Muscle of arm (tissue), 12 donors: ENCODE measurements around the gene HUWE1. TPM values are rescaled to one million over a fixed set of nuclear protein-coding genes. Genes with fewer than 3 reads are reported as not detected.

Experiments
- DNase-seq: peaks from one replicate; pipeline ENCODE4 v3.0.0-alpha.2; 2013
- polyA plus RNA-seq, 12 donors: library from polyadenylated mRNA; unstranded; fragments of 120-200 nt; gene quantifications; one replicate each; pipeline ENCODE4 v1.2.1, GENCODE V29; 2013; ENCODE audit not compliant: insufficient read length in 12 of 12

HUWE1 gene
- polyA plus RNA-seq, 12 donors = 72.2 to 314 (median 85.4) TPM

DNA sequence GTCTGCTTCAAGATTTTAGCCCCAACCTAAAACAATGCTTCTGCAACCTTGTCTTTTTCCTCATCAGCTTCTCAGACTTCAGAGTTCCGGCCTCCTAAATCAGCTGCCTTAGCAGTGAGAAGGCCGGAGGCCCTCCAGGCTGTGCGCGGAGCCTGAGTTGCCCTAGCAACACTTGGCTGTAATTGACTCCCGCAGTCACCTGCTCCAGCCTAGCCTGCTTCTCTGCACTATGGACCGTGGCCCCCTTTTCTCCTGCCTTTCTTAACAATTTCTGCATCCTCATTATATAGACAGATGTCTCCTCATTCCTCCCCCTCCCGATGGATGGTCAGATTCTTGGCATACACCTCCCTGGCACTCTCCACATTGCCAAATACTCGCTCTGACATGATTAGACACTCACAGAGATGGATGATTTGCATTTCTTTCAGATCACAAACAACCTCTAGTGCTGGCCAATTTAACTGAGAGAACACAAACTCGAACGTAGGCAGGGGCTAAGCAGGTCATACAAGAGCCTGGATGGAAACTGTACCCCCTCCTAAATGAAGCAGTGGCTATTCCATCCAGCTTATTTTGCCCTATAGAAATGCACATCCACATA is 9.5 kb upstream of the HUWE1 start:
- no peak for DNase-seq

DNA sequence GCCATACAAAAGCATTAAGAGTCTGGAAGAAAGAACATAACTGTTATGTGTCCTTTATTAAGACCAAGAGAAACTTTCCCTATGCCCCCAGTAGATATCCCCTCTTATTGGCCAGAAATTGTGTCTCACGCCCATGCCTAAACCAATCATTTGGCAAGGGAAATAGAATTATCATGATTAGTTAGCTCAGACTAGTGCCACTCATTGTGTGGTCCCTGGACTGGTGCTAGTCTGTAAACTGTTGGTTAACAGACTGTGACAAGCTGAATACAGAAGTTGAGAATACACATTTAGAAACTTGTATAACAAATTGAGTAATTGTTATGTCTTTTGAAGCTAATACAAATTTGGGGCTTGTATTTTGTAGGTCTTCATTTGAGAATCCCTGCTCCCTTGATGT is 8.1 kb upstream of the HUWE1 start:
- no peak for DNase-seq

DNA sequence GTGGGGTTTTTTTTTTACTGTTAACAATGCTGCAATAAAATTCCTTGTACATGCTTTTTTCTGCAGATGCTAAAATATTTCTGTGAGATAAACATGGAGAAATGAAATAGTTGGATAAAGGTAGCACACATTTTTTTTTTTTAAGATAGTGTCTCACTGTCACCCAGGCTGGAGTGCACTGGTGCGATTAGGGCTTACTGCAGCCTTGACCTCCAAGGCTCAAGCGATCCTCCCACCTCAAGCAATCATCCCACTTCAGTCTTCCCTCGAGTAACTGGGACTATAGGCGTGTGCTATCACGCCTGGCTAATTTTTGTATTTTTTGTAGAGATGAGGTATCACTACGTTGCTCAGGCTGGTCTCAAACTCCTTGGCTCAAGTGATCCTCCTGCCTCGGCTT is 1.8 kb upstream of the HUWE1 start:
- no peak for DNase-seq

DNA sequence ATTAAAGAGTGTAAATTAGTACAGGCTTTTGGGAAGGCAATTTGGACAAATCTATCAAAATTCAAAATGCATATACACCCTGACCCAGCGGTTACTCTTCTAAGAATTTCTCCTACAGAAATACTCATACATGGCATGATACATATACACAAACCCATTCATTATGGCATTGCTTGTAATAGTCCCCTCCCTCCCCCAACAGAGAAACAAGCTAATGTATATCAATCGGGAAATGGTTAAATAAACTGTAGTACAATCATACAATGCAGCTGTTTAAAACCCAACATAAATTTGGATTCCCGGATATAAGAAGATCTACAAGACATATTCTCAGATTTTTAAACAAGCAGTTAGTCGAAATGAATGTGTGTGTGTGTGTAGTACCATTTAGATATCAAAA is 808 bp downstream of the HUWE1 start:
- no peak for DNase-seq

DNA sequence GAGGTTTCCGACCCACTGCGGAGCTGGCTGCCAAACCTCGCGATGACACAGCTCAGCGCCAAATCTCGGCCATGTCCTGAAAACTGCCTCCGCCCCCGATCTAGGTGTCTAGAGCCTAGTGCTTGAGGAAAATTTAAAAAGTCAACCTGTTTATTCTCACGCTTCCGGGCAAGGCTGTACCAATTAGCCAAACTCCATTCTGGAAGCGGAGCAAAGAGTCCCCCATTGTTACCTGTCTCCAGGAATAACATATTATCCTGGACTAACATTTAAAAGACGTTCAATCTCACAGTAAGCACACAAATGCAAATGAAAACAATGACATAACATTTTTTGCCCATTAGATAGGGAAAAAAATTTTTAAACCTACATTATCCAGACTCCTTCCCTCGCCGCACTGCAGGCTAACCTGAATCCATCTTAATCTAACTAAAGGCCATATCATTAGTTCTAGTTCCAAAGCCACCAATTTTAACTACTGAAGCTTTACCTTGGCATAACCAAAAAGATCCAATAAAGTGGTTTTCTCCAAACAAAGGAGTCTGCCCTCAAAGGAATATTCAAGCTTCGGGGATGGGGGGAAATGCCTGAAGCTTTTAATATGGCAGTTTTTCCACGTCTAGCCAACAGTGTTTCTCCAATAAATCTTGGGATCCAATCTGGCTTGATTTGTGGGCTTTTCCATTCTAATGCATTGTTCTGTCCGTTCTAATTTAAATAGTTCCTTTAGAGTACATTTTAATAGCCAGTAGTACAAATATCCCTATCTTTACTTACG is 1.9 kb downstream of the HUWE1 start:
- no peak for DNase-seq

DNA sequence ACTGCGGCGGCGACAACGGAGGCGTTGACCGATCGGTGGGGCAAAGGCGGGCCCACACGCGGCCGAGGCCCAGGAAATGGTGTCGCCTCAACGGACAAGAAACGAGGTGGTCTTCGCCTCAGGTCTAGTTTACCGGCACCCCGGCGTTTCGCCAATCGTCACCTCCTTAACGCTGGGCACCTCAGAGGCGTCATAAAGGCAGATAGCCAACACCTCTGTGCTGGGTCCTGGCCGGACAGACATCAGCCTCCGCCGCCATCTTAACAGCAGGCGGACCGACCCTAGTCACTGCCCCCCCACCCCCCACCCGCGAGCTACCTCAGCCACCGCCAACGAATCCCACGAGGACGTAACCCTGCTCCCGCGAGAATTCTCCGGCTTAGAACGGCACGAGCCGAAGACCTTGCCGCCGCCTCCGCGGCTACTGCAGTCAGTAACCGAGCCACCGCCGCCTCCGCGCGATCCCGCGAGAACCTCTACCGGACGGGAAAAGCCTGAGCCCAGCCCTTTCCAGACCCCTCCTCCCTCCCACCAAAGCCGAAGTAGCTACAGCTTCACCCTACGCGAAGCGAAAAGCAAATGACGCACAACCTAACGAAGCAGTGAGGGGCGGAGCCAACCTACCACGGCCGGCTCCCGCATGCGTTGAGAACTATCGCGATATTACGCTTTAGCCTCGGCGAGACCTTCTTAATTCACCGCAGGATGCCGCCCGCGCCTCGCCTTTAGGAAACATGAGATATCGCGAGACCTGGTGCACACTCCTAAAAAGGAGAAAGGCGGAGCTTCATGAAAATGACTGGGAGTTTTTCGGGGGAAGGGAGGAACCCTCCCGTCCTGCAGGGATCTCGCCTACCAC is 2.7 kb downstream of the HUWE1 start:
- peak; percentile 96 for DNase-seq

DNA sequence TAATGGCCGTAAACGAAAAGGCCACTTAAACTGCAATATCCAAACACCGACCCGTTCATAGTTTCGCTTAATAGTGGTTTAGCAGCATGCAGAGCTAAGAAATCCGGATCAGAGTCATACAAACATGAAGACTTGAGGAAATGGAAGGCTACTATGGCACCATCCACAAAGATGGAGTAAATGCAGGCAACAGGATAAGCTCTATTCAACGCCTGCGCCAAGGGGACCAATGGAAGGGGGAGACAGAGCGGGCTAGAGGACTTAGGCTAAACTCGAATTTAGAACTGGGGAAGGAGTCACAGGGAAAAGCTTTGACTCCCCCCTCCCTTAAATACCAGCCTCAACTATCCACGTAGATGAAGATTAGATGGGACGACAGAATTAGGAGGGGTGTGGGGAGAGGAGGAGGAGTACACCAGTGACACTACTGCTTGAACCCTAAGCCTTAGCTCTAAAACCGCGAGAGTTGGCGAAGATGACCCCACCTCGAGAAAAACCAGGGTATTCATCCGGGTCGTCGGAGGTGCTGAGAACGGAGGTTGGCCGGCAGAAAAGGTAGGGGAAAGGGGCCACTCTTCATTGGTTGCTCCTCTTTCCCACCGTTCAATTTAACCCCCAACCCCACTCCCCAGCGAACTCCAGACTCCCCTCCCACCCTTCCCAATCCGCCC is 3.5 kb downstream of the HUWE1 start:
- DNase-seq = peak; percentile 43

DNA sequence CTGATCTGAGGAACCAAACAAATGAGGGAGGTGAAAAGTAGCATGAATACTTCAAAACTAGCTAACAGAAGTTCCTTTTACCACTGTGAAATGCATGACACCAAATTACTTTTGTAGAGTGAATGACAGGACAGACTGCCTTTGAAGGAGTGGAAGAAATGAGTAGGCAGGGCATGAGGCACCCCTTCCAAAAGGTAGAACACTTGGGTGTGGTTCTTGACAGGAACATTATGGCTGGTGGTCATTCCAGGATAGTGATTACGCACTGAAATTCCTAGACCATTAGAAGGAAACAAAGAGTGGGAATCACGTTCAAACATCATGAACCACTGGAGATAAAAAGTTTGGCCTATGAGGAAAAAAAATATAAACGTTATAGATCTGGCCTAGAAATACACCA is 4.9 kb downstream of the HUWE1 start:
- DNase-seq = no peak

DNA sequence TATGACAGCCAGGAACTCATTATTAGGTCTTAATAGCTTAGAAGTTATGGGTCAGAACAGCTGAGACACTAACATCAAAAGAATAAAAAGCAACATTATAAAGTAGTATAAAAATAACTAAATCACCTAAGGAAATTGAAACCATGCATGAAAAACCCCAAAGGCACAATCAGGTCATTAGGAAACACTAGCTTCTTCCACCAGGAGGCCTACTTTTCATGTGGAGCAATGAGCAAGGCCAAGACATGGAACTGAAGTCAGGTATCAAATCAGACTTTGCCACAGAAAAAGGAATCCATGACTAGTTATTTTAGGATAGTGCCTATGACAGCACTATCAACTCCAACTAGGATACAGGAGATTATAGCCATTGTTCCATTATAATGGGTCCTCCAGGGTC is 7.9 kb downstream of the HUWE1 start:
- DNase-seq = no peak

DNA sequence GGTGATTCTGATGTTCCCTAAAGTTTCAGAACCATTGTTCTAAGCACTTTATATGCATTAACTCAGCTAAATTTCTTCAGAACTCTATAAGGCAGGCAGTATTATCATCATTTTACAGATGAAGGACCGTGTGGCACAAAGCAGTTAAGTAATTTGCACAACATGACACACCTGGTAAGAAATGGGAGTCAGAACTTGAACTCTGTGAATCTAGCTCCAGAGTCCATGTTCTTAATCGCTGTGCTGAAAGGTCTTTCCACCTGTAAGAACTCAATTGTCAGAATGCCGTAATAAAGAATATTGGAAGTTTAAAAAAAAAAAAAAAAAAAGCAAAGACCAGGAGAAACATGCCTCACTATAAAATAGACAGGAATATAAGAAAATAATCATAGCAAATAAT is 9.2 kb downstream of the HUWE1 start:
- DNase-seq = no peak

DNA sequence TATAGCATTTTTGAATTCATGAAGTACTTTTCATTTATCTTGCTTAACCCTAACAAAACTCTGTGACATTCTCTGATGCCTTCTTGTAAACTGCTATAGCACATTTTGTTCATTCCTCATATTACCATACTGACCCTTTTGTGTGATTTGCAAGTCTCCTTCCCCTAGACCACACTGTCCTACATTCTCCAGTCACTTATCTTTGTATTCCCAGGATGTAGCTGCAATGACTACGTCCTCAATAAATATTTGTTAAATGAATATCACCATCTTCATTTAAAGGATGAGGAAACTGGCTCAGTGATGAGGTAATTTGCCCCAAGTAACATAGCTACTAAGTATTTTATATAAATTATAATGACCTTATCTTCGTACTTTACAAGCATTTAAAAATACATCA is 11.9 kb downstream of the HUWE1 start:
- DNase-seq = no peak

DNA sequence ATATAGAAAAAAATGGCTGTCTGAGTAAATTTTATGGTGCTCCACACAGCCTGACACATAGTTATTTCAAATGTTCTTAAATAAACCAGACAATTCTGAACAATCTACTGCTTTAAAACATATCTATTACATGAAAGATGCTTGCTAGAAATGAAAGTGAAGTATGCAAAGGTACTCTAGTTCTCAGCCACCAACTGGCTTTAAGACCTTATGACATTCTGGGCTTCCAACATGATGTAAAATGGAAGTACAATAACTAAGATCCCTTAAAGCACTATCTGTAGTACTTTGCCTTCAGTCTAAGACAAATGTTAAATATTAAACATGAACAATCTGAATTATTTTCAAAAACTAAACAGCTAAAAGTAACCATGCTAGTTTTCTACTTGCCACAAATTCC is 17.3 kb downstream of the HUWE1 start:
- no peak for DNase-seq

DNA sequence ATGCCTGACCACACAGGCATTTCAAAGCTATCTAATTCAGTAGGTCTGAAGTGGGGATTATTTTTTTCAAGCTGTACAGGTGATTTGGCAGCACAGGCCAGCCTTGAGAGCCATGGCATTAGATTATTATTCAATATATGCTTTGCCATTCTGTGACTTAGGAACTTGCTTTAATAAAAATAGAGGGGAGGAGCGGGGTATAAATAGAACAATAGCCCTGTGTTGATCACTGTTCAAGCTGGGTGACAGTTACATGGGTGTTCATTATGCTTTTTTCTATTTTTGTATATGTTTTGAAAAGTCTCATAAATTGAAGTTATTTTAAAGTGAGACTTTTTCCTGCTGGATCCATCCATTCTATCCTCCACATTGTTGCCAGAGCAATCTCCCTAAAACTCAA is 20.3 kb downstream of the HUWE1 start:
- DNase-seq = no peak

DNA sequence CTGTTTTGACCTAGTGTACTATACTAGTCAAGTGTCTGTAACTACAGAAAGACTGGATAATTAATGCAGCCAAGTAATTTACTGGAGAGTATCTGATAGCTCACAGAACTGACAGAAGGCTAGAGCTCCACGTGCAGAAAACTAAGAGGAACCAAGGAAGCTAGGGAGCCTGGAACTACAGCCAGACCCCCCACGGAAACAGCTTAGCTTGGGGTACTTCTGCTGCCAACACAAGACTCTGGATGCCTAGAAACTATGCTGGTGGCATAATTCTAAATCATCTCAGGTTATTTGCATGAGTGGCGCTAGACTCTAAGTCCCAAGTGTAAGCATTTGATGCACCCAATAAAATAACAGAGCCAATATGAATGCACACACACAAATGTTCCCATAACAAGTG is 26.5 kb downstream of the HUWE1 start:
- DNase-seq = no peak

DNA sequence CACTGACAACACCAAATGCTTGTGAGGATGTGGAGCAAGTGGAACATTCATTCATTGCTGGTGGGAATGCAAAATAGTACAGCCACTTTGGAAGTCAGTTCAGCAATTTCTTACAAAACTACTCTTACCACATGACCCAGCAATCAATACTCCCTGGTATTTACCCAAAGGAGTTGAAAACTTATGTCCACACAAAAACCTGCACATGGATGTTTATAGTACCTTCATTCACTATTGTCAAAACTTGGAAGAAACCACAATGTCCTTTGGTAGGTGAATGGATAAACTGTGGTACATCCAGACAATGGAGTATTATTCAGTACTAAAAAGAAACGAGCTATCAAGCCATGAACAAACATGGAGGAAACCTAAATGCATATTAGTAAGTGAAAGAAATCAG is 27.5 kb downstream of the HUWE1 start:
- no peak for DNase-seq

DNA sequence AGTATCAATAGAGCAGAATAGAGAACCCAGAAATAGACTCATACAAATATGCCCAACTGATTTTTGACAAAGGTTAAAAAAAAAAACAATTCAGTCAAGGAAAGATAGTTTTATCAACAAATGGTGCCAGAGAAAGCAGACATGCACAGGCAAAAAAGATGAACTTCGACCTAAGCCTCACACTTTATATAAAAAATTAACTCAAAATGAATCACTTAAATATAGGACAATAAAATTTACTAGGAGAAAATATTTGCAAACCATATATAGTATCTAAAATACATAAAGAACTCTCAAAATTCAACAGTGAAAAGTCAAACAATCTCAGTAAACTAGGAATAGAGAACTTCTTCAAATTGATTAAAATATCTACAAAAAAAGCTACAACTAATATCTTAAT is 29.7 kb downstream of the HUWE1 start:
- DNase-seq = no peak

DNA sequence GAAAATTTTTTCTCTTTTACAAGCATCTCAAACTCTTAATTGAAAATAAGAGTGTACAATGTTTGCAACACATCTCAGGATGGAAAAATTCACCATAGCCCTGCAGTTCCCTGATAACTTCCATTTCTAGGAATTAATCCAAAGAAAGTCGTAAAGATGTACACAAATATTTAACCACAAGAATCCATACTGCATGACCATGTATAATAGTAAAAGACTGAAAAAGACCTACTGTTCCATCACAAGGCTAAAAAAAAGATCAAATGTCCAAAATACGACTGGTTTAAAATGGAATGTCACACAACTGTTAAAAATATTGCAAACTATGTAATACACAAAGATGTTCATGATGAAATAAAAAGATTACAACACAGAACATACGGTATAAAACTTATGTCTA is 32.1 kb downstream of the HUWE1 start:
- no peak for DNase-seq

DNA sequence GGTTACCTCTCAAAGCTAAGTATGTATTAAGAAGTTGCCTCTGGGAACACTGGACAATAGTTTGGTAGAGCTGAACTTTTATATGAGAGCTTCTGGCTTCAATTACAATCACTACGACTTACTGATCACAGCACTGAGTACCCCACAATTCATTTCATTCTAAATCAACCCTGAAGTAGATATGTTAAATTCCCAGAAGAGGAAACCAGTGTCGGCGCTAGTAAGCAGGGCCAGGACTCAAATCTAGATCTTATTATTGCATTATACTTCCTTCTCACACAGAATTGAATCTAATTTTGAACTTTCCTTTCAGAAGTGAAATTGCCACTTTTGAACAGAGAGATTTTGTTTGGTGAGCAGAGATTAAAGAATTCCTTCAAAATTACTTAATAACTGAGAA is 41.8 kb downstream of the HUWE1 start:
- DNase-seq = no peak

DNA sequence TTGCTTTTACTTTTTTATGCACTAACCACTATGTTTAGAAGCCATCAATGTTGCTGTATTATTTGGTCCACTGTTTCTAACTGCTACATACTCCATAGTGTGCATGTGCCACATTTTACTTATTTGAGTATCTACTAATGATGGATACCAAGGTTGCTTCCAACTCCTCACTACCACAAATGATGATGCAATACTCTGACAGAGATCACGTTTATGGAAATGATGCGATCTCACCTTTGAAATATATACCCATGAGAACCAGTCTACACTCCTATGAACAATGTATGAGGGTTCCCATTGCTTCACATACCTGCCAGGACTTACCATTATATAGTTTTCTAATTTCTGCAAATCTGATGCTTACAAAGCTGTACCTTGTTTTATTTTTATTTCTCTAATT is 44.2 kb downstream of the HUWE1 start:
- DNase-seq = no peak

DNA sequence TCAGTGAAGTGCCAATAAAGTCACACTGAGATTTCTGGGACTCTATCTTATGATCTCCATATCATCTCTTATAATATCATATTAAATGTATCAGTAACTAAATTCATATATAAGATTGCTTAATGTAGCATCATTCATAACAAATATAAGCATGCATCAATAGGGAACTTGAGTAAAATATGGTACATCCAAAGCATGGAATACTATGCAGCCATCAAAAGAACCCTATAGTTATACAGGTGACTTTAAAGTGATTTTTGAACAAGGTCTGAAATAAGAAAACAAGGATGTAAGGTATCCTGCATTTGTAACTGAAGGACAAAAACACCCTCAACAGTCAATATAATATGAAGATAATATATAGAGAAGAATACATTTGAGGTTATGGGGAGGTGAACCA is 47.3 kb downstream of the HUWE1 start:
- DNase-seq = no peak

DNA sequence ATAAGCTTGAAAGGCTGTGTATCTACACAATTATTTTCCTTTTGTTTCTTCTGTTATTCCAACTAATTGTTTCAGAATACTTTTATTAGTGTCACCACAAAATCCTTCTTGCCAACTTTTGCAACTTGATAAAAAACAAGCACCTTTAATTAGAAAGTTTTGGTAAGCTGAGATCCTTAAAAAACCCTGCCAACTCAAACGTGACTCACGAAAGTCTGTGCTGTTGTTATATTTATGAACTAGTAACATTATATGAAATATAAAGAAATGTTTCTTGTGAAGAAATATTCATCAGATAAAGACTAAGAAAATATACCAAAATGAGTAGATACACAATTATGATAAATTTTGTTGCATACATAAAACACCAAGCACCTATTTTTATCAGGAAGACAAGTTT is 49.0 kb downstream of the HUWE1 start:
- DNase-seq = no peak

DNA sequence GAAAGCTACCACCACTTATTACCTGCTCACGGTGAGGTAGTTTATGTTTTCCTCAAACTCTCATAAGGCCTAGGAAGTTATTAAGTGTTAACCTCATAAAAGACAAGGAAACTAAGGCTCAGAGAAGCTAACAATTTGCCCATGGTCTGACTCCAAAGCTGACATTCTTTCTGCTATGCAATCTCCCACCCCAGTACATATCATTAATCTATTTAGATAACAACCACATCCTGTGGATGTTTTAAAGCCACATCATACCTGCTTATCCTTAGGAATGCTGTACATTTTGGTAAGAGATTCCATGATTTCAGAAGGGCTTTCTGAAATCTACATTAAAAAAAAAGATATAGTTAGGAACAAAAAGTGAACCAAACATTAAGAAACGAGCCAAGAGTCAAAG is 55.4 kb downstream of the HUWE1 start:
- DNase-seq = no peak

DNA sequence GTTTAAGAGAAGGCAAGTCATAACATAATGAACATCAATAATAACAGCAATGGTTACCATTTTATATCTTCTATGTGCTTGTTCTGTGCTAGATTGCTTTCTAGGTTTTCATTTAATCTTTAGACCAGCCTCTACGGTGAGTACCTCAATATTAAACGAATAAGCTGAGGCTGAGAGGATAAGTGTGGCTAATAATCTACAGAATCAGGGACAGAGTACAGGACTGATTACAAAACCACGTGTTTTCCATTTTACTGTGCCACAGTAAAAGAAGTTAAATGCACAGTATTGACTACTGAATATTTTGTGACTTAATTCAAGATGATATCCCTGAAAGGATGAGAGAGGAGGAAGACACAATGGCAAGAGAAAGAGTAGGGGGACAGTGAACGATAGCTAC is 56.3 kb downstream of the HUWE1 start:
- DNase-seq = no peak
